GM12891 (cell line): ENCODE results near the gene CAPZA3.

ENCODE experiments used
- PAX5 ChIP-seq: IDR thresholded peaks from 2 replicates; pipeline ENCODE4 v1.6.1; 2011; ENCODE audit warnings: low read length, moderate library complexity, mild to moderate bottlenecking; ENCODE audit not compliant: insufficient read depth, severe bottlenecking
- POLR2A ChIP-seq: IDR thresholded peaks from 2 replicates; pipeline ENCODE4 v1.6.1; 2011; ENCODE audit warnings: low read depth, low read length, control low read depth
- POLR2AphosphoS5 ChIP-seq: IDR thresholded peaks from 2 replicates; pipeline ENCODE4 v1.6.1; 2011; ENCODE audit warnings: low read depth, low read length, control low read depth
- SPI1 ChIP-seq: IDR thresholded peaks from 2 replicates; pipeline ENCODE4 v1.6.1; 2011; ENCODE audit warnings: low read depth, low read length, control low read depth
- TAF1 ChIP-seq: IDR thresholded peaks from 2 replicates; pipeline ENCODE4 v1.6.1; 2011; ENCODE audit warnings: low read depth, low read length, control low read depth

DNA sequence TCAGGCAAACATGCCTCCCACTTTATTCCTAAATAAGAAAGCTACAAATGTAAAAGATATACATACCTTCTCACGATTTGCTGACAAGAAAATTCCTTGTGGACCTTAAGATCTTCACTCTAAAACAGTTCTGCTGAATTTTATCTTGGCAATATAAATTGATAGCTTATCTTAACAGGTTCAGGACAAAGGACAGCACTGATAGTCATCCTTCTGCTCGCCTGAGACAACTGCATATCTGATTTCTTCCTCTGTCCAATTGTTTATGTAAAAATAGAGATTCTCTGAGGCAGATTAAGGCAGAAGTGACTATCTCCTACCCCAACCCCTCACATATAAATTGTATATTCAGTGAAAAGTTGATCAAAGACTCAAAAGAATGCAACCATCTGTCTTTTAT, 44.9 kb downstream of the CAPZA3 start:
- TF ChIP-seq POLR2A (no peak), POLR2AphosphoS5 (no peak), SPI1 (no peak), TAF1 (no peak), PAX5 (no peak)
